RKO (cell line): Measurements from ENCODE around the gene IFITM5.
A peak's percentile ranks its signal among the peaks of the same experiment; 100 is the strongest.
"Not testable (repeated sequence)": the region's sequence is repeated elsewhere in the genome, so short reads cannot be mapped to it uniquely, and the experiment has no call there.

Experiments
- DNase-seq: peaks from one replicate; pipeline ENCODE4 v3.0.0-alpha.2; 2016; ENCODE audit warnings: low spot score

The IFITM5 gene

GRCh38 chr11:312092-312816 is 12.9 kb upstream of the IFITM5 start:
- no peak for DNase-seq

- not testable (repeated sequence) for DNase-seq
These were observed 11.9 kb upstream of the IFITM5 start for GRCh38 chr11:311013-311748.

GRCh38 chr11:309979-310572 is 10.8 kb upstream of the IFITM5 start:
- DNase-seq, result peak; percentile 74

- peak; percentile 27 for DNase-seq
These were observed 9.7 kb upstream of the IFITM5 start for GRCh38 chr11:308740-309665.

GRCh38 chr11:307766-308708 is 8.7 kb upstream of the IFITM5 start, which contains the start of gene IFITM2:
Gene IFITM2, plus strand, starts transcription at chr11:307816. Its CDS starts 377 bp downstream, at chr11:308193.
- peak; percentile 86 for DNase-seq

GRCh38 chr11:306645-307371 is 7.5 kb upstream of the IFITM5 start:
- no peak for DNase-seq

GRCh38 chr11:305844-306211 is 6.5 kb upstream of the IFITM5 start:
- no peak for DNase-seq

GRCh38 chr11:304915-305843 is 5.9 kb upstream of the IFITM5 start:
- peak; percentile 75 for DNase-seq

- no peak for DNase-seq
These were observed 4.8 kb upstream of the IFITM5 start for GRCh38 chr11:304061-304506.

- no peak for DNase-seq
These were observed 4.0 kb upstream of the IFITM5 start for GRCh38 chr11:303363-303762.

GRCh38 chr11:299951-300735 is 817 bp upstream of the IFITM5 start:
- DNase-seq, result no peak

- no peak for DNase-seq
These were observed 790 bp downstream of the IFITM5 start for GRCh38 chr11:298406-299065.

GRCh38 chr11:297586-298405 is 1.5 kb downstream of the IFITM5 start:
- DNase-seq, result no peak

GRCh38 chr11:297051-297585 is 2.2 kb downstream of the IFITM5 start:
- DNase-seq, result no peak

- no peak for DNase-seq
These were observed 2.9 kb downstream of the IFITM5 start for GRCh38 chr11:296171-297050.
